Measurements from ENCODE around the gene PIH1D1.
"Not testable (repeated sequence)": the region's sequence is repeated elsewhere in the genome, so short reads cannot be mapped to it uniquely, and the experiment has no call there.

PIH1D1 gene

DNA sequence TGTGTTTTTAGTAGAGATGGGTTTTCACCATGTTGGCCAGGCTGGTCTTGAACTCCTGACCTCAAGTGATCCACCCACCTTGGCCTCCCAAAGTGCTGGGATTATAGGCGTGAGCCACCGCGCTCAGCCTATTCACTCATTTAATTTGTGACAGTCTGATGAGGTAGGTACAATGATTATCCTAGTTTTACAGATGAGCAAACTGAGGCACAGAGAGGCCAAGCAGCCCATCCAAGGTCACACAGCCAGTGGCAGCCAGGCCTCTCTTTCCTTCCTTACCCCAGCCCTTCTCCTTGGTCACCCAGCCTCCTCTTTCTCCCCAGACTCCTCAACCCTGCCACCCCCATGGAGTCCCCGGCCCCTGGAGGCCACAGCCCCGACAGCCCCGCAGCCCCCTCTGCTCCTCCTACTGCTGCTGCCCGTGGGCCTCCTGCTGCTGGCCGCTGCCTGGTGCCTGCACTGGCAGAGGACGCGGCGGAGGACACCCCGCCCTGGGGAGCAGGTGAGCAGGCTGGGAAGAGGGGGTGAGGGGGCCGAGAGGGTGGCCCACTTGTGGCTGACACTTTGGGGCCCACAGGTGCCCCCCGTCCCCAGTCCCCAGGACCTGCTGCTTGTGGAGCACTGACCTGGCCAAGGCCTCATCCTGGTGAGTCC, 28.5 kb upstream of the PIH1D1 start:
- DNase-seq: no peak

- DNase-seq: no peak
Observed at GRCh38 chr19:49475995-49476880, 24.6 kb upstream of the PIH1D1 start.

DNA sequence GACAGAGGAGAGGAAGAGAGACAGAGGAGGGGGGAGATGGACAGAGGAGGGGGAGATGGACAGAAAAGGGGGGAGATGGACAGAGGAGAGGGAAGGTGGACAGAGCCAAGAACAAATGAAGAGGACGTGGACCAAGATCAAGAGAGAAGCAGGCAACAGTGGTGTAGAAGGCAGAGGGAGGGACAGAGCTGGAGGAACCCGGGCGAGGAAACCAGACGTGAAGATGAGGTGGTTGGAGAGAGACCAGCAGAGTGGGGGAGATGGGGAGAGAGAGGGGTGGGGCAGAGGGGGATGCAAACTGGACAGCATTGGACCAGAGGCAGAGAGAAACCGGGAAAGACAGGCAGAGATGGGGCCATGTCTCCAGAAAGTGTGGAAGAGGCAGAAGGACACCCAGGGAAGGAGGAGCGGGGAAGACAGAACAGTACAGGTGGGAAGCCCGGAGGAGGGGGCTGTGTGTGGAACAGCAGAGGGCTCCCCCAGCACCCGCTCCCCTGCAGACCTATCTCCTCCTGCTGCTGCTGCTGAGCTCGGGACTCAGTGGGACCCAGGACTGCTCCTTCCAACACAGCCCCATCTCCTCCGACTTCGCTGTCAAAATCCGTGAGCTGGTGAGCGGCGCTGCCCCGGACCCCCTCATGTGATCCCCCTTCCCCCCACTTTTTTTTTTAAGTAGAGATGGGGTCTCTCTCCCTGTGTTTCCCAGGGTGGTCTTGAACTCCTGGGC, 23.7 kb upstream of the PIH1D1 start:
- DNase-seq: no peak

- DNase-seq: no peak
Observed at GRCh38 chr19:49474542-49474924, 22.9 kb upstream of the PIH1D1 start.

DNA sequence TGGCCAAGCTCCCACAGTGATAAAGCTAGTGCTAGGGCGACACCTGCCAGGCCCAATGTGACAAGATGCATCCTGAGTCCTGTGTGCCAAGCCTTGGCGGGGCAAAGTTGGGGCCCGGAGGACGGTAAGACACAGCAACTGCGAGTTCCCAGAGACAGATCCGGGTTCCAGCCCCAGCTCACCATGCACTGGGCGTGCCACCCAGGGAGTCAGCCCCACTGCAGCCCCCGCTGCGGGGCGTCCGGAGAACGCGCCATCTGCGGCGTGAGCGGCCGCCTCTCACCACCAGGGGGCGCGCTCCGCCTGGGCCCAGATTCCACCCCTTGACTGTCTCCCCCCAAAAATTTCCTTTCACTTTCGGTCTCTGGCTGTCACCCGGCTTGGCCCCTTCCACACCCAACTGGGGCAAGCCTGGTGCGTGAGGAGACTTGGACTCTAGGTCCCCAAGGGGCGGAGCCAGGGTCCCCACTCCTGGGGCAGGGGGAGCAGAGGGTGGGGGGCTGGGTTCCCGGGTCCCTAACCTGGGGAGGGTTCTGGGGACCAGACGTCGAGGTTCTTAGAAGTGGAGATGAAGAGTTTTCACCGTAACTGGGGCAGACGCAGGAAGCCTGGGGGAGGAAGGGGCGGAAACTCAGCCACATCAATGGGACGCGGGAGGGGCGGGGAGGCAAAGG, 22.4 kb upstream of the PIH1D1 start, which contains the start of gene FLT3LG:
FLT3LG (plus strand) TSS at position 348 of the 674 bp plus-strand sequence. CDS start 425 bp downstream, outside the sequence.
- no peak for DNase-seq

GRCh38 chr19:49473501-49473867, 21.9 kb upstream of the PIH1D1 start:
- DNase-seq: not testable (repeated sequence)

DNA sequence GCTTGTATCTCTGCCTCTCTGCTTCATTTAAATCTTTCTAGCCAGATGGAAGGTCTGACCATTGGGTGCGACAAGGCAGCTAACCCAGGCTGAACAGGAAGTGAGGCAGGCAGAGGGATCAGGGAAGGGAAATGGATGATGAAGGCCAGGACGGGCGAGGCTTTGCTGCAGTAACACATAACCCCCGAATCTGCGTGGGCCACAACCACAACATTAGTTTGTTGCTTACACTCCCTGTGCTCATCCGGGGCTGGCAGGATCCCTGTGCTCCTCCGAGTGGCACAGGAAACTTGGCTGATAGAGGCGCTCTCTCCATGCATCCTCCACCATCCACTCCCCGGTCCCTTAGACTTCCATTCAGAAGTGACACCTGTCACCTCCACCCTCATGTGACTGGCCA, 21.3 kb upstream of the PIH1D1 start:
- DNase-seq: no peak

DNA sequence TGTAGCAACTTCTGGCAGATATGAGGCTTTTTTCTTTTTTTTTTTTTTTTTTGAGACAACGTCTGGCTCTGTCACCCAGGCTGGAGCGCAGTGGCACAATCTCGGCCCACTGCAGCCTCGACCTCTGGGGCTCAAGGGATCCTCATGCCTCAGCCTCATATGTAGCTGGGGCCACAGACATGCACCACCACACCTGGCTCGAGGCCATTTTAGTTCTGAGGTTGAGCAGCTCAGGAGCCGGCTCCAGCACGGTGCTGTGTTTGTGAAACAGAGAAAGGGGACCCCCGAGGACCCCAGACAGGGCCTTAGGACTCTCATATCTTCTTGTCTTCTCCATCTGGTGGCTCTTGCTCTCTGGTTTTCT, 19.0 kb upstream of the PIH1D1 start:
- no peak for DNase-seq

GRCh38 chr19:49469828-49470614, 18.4 kb upstream of the PIH1D1 start:
- no peak for DNase-seq

DNA sequence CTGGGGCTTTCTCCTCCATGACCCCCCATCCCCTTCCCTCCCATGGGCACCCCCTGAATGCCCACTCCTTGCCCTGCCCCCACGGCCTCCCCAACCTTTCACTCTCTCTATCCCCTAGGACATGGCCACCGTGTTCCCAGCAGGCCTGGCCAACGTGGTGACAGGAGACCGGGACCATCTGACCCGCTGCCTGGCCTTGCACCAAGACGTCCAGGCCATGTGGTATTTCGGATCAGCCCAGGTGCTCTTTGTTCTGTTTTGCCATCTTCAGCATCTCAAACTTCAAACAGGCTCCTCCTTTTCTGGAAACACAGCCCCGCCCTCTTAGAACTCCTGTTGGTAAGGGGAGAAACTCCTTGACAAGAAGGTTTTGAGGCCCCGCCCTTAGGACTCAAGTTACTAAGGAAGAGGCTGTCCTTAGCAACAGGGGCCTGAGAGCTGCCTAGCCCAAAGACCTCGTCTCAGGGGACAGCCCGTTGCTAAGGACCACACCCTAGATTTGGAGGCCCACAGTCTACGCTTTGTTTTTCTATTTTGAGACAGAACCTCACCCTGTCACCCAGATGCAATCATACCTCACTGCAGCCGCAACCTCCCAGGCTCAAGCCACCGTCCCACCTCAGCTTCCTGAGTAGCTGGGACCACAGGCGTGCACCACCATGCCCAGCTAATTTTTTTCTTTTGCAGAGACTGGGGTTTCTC, 17.3 kb upstream of the PIH1D1 start:
- no peak for DNase-seq

DNA sequence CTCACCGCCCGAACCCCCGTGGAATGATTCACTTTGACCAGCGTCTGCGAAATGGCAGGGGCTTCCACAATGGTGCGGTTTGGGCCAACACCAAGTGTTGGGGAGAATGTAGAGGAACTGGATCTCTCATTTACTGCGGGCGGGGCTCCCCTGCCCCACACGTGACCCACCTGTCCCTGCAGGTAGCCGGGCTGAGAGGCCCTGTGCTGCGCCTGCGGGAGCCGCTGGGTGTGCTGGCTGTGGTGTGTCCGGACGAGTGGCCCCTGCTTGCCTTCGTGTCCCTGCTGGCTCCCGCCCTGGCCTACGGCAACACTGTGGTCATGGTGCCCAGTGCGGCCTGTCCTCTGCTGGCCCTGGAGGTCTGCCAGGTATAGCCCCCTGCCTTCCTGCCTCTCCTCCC, 16.6 kb upstream of the PIH1D1 start:
- DNase-seq: no peak

DNA sequence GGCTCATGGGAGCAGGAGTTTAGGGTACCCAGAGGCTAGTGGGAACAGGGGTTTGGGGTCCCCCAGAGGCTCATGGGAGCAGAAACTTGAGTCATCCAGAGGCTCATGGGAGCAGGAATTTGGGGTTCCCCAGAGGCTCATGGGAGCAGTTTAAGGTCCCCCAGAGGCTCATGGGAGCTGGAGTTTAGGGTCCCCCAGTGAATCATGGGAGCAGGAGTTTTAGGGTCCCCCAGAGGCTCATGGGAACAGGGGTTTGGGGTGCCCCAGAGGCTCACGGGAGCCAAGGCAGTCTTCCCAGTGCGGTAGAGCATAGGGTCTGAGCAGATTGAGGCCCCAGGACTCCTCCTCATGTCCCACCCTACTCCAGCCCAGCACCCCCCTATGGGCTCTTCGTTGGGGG, 13.8 kb upstream of the PIH1D1 start:
- no peak for DNase-seq

DNA sequence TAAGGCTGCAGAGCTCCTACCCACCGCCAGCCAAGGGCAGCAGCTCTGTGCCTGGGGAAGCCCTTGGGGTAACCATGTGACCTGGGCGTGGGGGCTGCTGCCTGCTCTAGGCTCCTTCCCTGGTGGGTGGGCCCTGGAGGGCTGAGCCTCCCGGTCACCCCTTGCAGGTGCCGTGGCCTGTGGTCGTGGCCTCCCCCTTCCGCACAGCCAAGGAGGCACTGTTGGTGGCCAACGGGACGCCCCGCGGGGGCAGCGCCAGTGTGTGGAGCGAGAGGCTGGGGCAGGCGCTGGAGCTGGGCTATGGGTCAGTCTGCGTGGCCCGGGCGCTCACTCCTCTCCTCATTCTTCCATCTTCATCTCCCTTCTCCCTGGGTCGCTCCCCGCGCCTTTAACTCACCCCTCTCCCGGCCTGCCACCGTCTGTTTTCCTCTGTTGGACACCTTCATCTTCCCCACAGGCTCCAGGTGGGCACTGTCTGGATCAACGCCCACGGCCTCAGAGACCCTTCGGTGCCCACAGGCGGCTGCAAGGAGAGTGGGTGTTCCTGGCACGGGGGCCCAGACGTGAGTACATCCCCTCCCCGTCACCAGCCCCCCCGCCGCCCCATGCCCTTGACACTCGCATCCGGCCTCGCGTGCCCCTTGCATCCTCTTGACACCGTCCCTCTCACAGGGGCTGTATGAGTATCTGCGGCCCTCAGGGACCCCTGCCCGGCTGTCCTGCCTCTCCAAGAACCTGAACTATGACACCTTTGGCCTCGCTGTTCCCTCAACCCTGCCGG, 12.5 kb upstream of the PIH1D1 start:
- no peak for DNase-seq

GRCh38 chr19:49462492-49462891, 10.9 kb upstream of the PIH1D1 start:
- DNase-seq: no peak

- DNase-seq: no peak
Observed at GRCh38 chr19:49461656-49462055, 10.0 kb upstream of the PIH1D1 start.

DNA sequence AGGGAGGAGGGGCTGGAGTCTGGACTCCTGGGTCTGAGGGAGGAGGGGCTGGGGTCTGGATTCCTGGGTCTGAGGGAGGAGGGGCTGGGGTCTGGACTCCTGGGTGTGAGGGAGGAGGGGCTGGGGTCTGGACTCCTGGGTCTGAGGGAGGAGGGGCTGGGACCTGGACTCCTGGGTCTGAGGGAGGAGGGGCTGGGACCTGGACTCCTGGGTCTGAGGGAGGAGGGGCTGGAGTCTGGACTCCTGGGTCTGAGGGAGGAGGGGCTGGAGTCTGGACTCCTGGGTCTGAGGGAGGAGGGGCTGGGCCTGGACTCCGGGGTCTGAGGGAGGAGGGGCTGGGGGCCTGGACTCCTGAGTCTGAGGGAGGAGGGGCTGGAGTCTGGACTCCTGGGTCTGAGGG, 9.5 kb upstream of the PIH1D1 start:
- DNase-seq: not testable (repeated sequence)

DNA sequence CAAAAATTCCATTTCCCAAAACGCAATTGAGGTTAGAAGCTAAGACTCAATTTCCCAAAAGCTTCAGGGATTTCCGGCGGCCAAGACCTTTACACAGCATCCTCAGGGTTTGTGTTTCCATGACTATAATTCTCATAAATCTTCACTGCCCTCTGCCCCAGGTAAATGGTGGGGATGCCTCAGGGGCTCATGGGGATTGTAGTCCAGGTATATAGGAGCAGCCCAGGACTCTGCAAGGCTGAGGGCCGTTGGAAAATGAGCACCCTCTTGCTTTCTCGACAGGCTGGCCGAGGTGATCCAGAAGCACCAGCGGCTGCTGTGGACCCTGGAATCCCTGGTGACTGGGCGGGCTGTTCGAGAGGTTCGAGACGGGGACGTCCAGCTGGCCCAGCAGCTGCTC, 7.8 kb upstream of the PIH1D1 start:
- no peak for DNase-seq

- DNase-seq: no peak
Observed at GRCh38 chr19:49458567-49458903, 6.9 kb upstream of the PIH1D1 start.

GRCh38 chr19:49456326-49456725, 4.7 kb upstream of the PIH1D1 start:
- no peak for DNase-seq

DNA sequence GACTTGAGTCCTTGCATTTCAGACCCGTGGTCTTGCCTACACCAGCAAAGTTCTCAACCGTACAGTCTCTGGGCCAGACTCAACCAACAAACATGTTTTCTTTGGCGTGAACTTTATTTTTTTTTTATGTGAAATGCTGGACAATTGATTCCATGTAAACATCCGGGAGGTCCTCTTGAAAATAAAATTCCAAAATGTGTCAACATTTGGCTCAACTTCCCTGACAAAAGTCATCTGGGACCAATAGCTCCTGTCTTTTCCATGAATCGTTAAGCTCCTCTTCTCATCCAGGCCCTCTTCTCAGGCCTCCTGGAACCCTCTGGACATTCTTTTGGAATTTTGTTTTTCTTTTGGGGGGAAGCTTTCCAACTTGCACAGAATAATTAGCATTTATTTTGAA, 4.2 kb upstream of the PIH1D1 start:
- no peak for DNase-seq

GRCh38 chr19:49453757-49454240, 2.2 kb upstream of the PIH1D1 start:
- no peak for DNase-seq

Data from cerebellar nuclear complex (tissue), 1 donor.